ENCODE data around the gene TRMT2B.

DNA sequence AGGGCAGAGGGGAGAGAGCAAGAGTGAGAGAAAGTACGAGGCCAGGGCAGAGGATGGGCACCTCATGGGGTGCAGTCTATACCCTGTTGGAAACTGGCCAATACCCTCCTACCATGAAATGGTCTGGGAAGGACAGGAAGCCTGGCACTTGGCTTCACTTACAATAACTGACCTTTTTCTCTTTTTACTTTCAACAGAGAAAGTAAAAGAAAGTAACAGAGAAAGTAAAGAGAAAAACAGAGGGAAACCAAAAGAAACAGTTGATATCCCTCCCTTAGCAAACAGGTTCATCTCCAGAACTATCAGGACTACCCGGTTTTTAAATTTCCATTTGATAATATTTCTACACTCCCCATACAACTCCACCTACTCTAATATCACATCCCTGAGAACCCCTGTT lies 61.8 kb downstream of the TRMT2B start:
- TF ChIP-seq CTCF (conservative IDR thresholded peaks at IDR 0.05) (no peak), ZFX (IDR thresholded peaks at IDR 0.05) (no peak)

All from C4-2B (cell line).